GM12891 (cell line): ENCODE data around the gene SLFN12.

ENCODE experiments used
- POLR2A ChIP-seq: IDR thresholded peaks from 2 replicates; pipeline ENCODE4 v1.6.1; 2011; ENCODE audit warnings: low read depth, low read length, control low read depth
- POLR2AphosphoS5 ChIP-seq: IDR thresholded peaks from 2 replicates; pipeline ENCODE4 v1.6.1; 2011; ENCODE audit warnings: low read depth, low read length, control low read depth
- SPI1 ChIP-seq: IDR thresholded peaks from 2 replicates; pipeline ENCODE4 v1.6.1; 2011; ENCODE audit warnings: low read depth, low read length, control low read depth
- TAF1 ChIP-seq: IDR thresholded peaks from 2 replicates; pipeline ENCODE4 v1.6.1; 2011; ENCODE audit warnings: low read depth, low read length, control low read depth

DNA sequence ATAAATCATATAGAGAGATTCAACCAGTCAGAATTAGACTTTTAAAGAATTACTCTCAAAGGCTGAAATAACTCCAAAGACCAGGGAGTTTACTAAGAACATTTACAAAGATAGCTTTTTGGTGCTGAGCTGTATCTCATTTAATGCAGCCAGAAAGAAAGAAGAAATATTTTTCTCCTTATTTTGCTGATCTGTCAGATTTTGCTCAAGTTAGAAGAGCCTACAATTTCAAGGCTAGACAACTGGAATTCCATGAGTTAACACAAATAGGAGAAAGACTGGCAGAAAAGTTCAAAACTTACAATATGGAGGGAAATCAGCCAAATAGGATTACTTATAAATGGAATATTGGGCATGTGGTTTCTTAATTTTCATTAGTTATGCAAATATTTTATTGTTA, 6.1 kb upstream of the SLFN12 start:
- no peak for TF ChIP-seq TAF1
- no peak for TF ChIP-seq POLR2A
- TF ChIP-seq POLR2AphosphoS5, result no peak
- no peak for TF ChIP-seq SPI1
